Fibroblast of lung (primary cell): ENCODE results near the gene GRAMD2A. TPM values are rescaled to one million over a fixed set of nuclear protein-coding genes. Genes with fewer than 3 reads are reported as not detected.

ENCODE experiments used
- DNase-seq, 2 donors: peaks; one replicate each; pipeline versions ENCODE4 v3.0.0 to v3.0.0-alpha.2; 2010; ENCODE audit warnings: low read depth in 2 of 2
- H2AFZ ChIP-seq: 2 replicates; pipeline ENCODE4 v1.5.1; 2012; ENCODE audit warnings: low read length, control low read depth, inconsistent platforms
- H3K27ac ChIP-seq: 2 replicates; pipeline ENCODE4 v1.5.1; 2011; ENCODE audit warnings: low read length, control low read depth; ENCODE audit not compliant: insufficient read depth
- H3K27me3 ChIP-seq: 2 replicates; pipeline ENCODE4 v1.5.1; 2011; ENCODE audit warnings: mild to moderate bottlenecking, low read length; ENCODE audit not compliant: control insufficient read depth, insufficient read depth
- H3K36me3 ChIP-seq: 2 replicates; pipeline ENCODE4 v1.5.1; 2011; ENCODE audit warnings: low read length; ENCODE audit not compliant: control insufficient read depth, insufficient read depth
- H3K4me1 ChIP-seq: 2 replicates; pipeline ENCODE4 v1.5.1; 2011; ENCODE audit warnings: low read length; ENCODE audit not compliant: control insufficient read depth, insufficient read depth; ENCODE audit errors: extremely low read depth
- H3K4me2 ChIP-seq: 2 replicates; pipeline ENCODE4 v1.5.1; 2011; ENCODE audit warnings: low read length, control low read depth; ENCODE audit not compliant: insufficient read depth; ENCODE audit errors: extremely low read depth
- H3K4me3 ChIP-seq, 4 experiments: fragments of 200-600 bp in 1 of 4; sonication (generic) in 1 of 4; replicated peaks in 1 of 4; 2 replicates each; pipeline ENCODE4 v1.5.1; 2011 to 2016; ENCODE audit warnings: low read length in 4 of 4, low read depth in 3 of 4, mild to moderate bottlenecking in 3 of 4, control low read depth in 2 of 4, inconsistent platforms in 1 of 4, mixed read lengths in 1 of 4; ENCODE audit not compliant: insufficient read depth in 1 of 4; ENCODE audit errors: control extremely low read depth in 1 of 4
- H3K79me2 ChIP-seq: 2 replicates; pipeline ENCODE4 v1.5.1; 2012; ENCODE audit warnings: mild to moderate bottlenecking, low read length, inconsistent platforms; ENCODE audit not compliant: control insufficient read depth, insufficient read depth
- H3K9ac ChIP-seq: 2 replicates; pipeline ENCODE4 v1.5.1; 2011; ENCODE audit warnings: mild to moderate bottlenecking, low read length, control low read depth; ENCODE audit not compliant: insufficient read depth
- H3K9me3 ChIP-seq: 2 replicates; pipeline ENCODE4 v1.5.1; 2012; ENCODE audit warnings: low read depth, low read length; ENCODE audit not compliant: control insufficient read depth, insufficient read depth
- H4K20me1 ChIP-seq: 2 replicates; pipeline ENCODE4 v1.5.1; 2011; ENCODE audit warnings: low read length; ENCODE audit not compliant: control insufficient read depth, insufficient read depth; ENCODE audit errors: extremely low read depth
- CTCF ChIP-seq, 2 donors: IDR thresholded peaks in 1 of 2; conservative IDR thresholded peaks in 1 of 2; 1 replicate in 1 of 2; 2 replicates in 1 of 2; pipeline ENCODE4 v1.5.1; 2011 to 2012; ENCODE audit warnings: low read length in 2 of 2, control low read depth in 1 of 2, inconsistent platforms in 1 of 2, low read depth in 1 of 2, mild to moderate bottlenecking in 1 of 2
- EZH2 ChIP-seq: IDR thresholded peaks from 2 replicates; pipeline ENCODE4 v1.5.1; 2012; ENCODE audit warnings: low read length, control low read depth, mild to moderate bottlenecking; ENCODE audit errors: missing control alignments
- polyA plus RNA-seq, 2 donors: library from polyadenylated mRNA; depleted of rRNA in 1 of 2; stranded (reverse) in 1 of 2; unstranded in 1 of 2; fragments of >200 nt; gene quantifications; 2 replicates each; pipeline ENCODE4 v1.2.1, GENCODE V29; 2011 to 2012; ENCODE audit warnings: missing spikeins in 1 of 2
- total RNA-seq: library from RNA; depleted of rRNA; stranded (reverse); fragments of >200 nt; gene quantifications from 2 replicates; pipeline ENCODE4 v1.2.1, GENCODE V29; 2014

GRAMD2A gene
- total and polyA plus RNA-seq, 2 donors (not counting 1 experiment from before 2014, with no cell fraction given), result 0.15 to 0.83 TPM

- no peak for TF ChIP-seq EZH2
- no peak overlapping the region for H2AFZ ChIP-seq
- no peak overlapping the region for H3K4me3 ChIP-seq
- H3K9ac ChIP-seq, result no peak overlapping the region
- H3K79me2 ChIP-seq, result no peaks in the 10 kb centered on the region
- H3K9me3 ChIP-seq, result no peaks in the 10 kb centered on the region
- no peak overlapping the region for H3K4me2 ChIP-seq
- no peaks in the 10 kb centered on the region for H3K36me3 ChIP-seq
- H3K4me1 ChIP-seq, result no peaks in the 10 kb centered on the region
- no peak overlapping the region for H3K27ac ChIP-seq
- H4K20me1 ChIP-seq, result no peaks in the 10 kb centered on the region
- no peaks in the 10 kb centered on the region for H3K27me3 ChIP-seq
- DNase-seq, result no peak
Observed at GRCh38 chr15:72139667-72140066, 57.9 kb downstream of the GRAMD2A start.

- Histone ChIP-seq H3K4me1 (no peaks in the 10 kb centered on the region), H3K27ac (no peak overlapping the region), H3K4me2 (no peak overlapping the region), H3K9me3 (no peaks in the 10 kb centered on the region), H3K79me2 (no peaks in the 10 kb centered on the region), H2AFZ (no peak overlapping the region), H3K36me3 (no peaks in the 10 kb centered on the region), H3K4me3 (no peak overlapping the region), H3K27me3 (no peaks in the 10 kb centered on the region), H3K9ac (no peak overlapping the region), H4K20me1 (no peaks in the 10 kb centered on the region)
- TF ChIP-seq EZH2 (no peak), CTCF (conservative IDR thresholded peaks at IDR 0.05 in 1 of 2, IDR thresholded peaks at IDR 0.05 in 1 of 2; ENCODE audit: low read depth in 1 of 2, low read length in 2 of 2) (no peak)
- peak in 1 of 2 donors; percentile 6 for DNase-seq
Observed at GRCh38 chr15:72136170-72137051, 61.2 kb downstream of the GRAMD2A start.

GRCh38 chr15:72135719-72136118, 61.9 kb downstream of the GRAMD2A start:
- TF ChIP-seq EZH2 (no peak), CTCF (conservative IDR thresholded peaks at IDR 0.05 in 1 of 2, IDR thresholded peaks at IDR 0.05 in 1 of 2; ENCODE audit: low read depth in 1 of 2, low read length in 2 of 2) (no peak)
- no peaks in the 10 kb centered on the region for H3K4me1 ChIP-seq
- DNase-seq, result peak in 1 of 2 donors; percentile 9
- no peaks in the 10 kb centered on the region for H3K27me3 ChIP-seq
- no peak overlapping the region for H3K4me3 ChIP-seq
- H3K79me2 ChIP-seq, result no peaks in the 10 kb centered on the region
- H3K27ac ChIP-seq, result no peak overlapping the region
- no peaks in the 10 kb centered on the region for H4K20me1 ChIP-seq
- no peaks in the 10 kb centered on the region for H3K36me3 ChIP-seq
- H3K9ac ChIP-seq, result no peak overlapping the region
- H2AFZ ChIP-seq, result no peak overlapping the region
- H3K4me2 ChIP-seq, result no peak overlapping the region
- no peaks in the 10 kb centered on the region for H3K9me3 ChIP-seq
